Endothelial cell (in vitro differentiated cells): ENCODE measurements around the gene PRRC1. TPM values are rescaled to one million over a fixed set of nuclear protein-coding genes. Genes with fewer than 3 reads are reported as not detected.
A peak's percentile ranks its signal among the peaks of the same experiment; 100 is the strongest.
"Not testable (repeated sequence)": the region's sequence is repeated elsewhere in the genome, so short reads cannot be mapped to it uniquely, and the experiment has no call there.

Experiments
- DNase-seq: peaks from one replicate; pipeline ENCODE4 v3.0.0; 2021; ENCODE audit warnings: low spot score
- H3K27ac Mint-ChIP-seq: one replicate; pipeline ENCODE4 v1.8.0; 2021; ENCODE audit warnings: mixed read lengths, inconsistent platforms; ENCODE audit not compliant: unreplicated experiment
- H3K27me3 Mint-ChIP-seq: one replicate; pipeline ENCODE4 v1.8.0; 2021; ENCODE audit warnings: mild to moderate bottlenecking, moderate library complexity, mixed read lengths, inconsistent platforms; ENCODE audit not compliant: unreplicated experiment
- H3K36me3 Mint-ChIP-seq: one replicate; pipeline ENCODE4 v1.8.0; 2021; ENCODE audit warnings: mild to moderate bottlenecking, low read depth, mixed read lengths, inconsistent platforms; ENCODE audit not compliant: unreplicated experiment
- H3K4me1 Mint-ChIP-seq: one replicate; pipeline ENCODE4 v1.8.0; 2021; ENCODE audit warnings: mild to moderate bottlenecking, mixed read lengths, inconsistent platforms; ENCODE audit not compliant: unreplicated experiment
- H3K4me3 Mint-ChIP-seq: one replicate; pipeline ENCODE4 v1.8.0; 2021; ENCODE audit warnings: mild to moderate bottlenecking, mixed read lengths, inconsistent platforms; ENCODE audit not compliant: unreplicated experiment
- H3K9me3 Mint-ChIP-seq: one replicate; pipeline ENCODE4 v1.8.0; 2021; ENCODE audit warnings: mixed read lengths, inconsistent platforms; ENCODE audit not compliant: unreplicated experiment
- total RNA-seq: library from RNA; stranded (reverse); fragmentation: NEBNext Ultra II Directional; extraction: Animal tissue kit (Norgen Biotek cat#: 25700); gene quantifications from one replicate; pipeline ENCODE4 v1.2.1, GENCODE V29; 2021; ENCODE audit not compliant: unreplicated experiment
- TF ChIP-seq, protein P1 (sequence below): fragments of 200-600 bp; sonication (generic); IDR thresholded peaks from one replicate; pipeline ENCODE4 v1.5.0; 2021; ENCODE audit warnings: antibody characterized with exemption; ENCODE audit not compliant: unreplicated experiment

The PRRC1 gene
- total RNA-seq, 1 donor from 2014 or later = 61.1 TPM

DNA sequence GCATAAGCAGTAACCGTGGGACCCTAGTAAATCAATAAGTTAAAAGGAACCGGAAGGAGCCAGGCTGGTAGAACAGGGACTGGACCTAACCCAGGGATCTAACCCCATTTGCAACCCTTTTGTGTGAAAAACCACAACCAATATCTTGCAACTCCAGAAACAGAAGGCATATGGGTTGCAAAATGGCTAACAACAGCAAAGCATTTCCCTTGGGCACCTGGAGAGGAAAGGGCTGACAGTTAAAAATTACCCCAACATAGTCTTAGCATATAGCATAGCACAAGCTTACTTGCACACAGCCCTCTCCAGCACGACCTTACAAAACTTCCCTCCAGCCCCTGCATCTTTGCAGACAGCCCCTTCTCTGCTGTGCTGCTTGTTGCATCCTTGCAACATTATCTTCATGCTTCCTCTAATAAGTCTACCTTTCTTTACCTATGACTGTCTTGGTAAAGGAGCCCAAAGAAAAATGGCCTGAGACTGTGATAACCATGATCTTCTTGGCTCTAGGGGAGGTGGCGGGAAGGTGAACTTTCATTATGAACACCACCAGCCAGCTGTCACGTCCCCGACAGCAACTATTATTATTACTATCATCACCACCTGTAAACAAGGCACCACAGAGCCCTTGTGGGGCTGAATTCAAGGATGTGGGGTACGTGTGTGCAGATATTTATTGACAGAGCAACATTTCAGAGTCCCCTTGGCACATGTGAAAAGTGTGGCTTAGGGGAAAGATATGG lies 49.8 kb downstream of the PRRC1 start:
- Mint-ChIP-seq H3K9me3 (no peaks in the 10 kb centered on the region), H3K4me1 (peaks cover 12% of the 10 kb centered on the region), H3K27ac (no peak overlapping the region), H3K27me3 (peaks cover 2% of the 10 kb centered on the region), H3K4me3 (no peak overlapping the region), H3K36me3 (no peaks in the 10 kb centered on the region)
- DNase-seq = no peak
- TF ChIP-seq, protein P1, sequence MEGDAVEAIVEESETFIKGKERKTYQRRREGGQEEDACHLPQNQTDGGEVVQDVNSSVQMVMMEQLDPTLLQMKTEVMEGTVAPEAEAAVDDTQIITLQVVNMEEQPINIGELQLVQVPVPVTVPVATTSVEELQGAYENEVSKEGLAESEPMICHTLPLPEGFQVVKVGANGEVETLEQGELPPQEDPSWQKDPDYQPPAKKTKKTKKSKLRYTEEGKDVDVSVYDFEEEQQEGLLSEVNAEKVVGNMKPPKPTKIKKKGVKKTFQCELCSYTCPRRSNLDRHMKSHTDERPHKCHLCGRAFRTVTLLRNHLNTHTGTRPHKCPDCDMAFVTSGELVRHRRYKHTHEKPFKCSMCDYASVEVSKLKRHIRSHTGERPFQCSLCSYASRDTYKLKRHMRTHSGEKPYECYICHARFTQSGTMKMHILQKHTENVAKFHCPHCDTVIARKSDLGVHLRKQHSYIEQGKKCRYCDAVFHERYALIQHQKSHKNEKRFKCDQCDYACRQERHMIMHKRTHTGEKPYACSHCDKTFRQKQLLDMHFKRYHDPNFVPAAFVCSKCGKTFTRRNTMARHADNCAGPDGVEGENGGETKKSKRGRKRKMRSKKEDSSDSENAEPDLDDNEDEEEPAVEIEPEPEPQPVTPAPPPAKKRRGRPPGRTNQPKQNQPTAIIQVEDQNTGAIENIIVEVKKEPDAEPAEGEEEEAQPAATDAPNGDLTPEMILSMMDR = no peak

DNA sequence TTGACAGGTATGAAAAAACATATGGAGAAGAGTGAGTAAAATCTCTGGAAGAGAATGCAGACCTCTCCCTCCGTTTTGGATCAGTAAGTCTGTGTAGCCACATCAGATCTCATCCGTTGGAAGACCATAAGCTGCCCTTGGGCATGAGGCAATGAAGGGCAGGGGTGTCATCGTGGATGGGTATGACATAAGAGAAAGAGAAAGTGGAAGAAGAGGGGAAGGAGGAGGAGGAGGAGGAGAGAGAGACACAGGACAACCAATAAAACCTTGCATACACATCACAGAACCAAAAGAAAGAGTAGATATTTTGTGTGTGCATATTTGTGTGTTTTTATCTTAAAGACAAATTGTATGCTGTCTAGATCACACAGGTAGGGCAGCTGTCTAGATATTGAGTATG lies 50.7 kb downstream of the PRRC1 start:
- no peak overlapping the region for H3K4me3 Mint-ChIP-seq
- H3K36me3 Mint-ChIP-seq = no peaks in the 10 kb centered on the region
- H3K9me3 Mint-ChIP-seq = no peaks in the 10 kb centered on the region
- TF ChIP-seq, protein P1 = no peak
- peaks cover 12% of the 10 kb centered on the region for H3K4me1 Mint-ChIP-seq
- H3K27me3 Mint-ChIP-seq = peaks cover 2% of the 10 kb centered on the region
- DNase-seq = no peak
- no peak overlapping the region for H3K27ac Mint-ChIP-seq

DNA sequence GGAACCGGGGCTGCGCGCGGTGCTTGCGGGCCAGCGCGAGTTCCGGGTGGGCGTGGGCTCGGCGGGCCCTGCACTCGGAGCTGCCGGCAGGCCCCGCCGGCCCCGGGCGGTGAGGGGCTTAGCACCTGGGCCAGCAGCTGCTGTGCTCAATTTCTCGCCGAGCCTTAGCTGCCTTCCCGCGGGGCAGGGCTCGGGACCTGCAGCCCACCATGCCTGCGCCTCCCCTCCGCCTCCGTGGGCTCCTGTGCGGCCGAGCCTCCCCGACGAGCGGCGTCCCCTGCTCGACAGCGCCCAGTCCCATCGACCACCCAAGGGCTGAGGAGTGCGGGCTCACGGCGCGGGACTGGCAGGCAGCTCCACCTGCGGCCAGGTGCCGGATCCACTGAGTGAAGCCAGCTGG lies 52.0 kb downstream of the PRRC1 start:
- not testable (repeated sequence) for DNase-seq, H3K4me3 Mint-ChIP-seq, H3K27ac Mint-ChIP-seq, H3K36me3 Mint-ChIP-seq, H3K27me3 Mint-ChIP-seq, H3K9me3 Mint-ChIP-seq
- peaks cover 12% of the 10 kb centered on the region for H3K4me1 Mint-ChIP-seq

DNA sequence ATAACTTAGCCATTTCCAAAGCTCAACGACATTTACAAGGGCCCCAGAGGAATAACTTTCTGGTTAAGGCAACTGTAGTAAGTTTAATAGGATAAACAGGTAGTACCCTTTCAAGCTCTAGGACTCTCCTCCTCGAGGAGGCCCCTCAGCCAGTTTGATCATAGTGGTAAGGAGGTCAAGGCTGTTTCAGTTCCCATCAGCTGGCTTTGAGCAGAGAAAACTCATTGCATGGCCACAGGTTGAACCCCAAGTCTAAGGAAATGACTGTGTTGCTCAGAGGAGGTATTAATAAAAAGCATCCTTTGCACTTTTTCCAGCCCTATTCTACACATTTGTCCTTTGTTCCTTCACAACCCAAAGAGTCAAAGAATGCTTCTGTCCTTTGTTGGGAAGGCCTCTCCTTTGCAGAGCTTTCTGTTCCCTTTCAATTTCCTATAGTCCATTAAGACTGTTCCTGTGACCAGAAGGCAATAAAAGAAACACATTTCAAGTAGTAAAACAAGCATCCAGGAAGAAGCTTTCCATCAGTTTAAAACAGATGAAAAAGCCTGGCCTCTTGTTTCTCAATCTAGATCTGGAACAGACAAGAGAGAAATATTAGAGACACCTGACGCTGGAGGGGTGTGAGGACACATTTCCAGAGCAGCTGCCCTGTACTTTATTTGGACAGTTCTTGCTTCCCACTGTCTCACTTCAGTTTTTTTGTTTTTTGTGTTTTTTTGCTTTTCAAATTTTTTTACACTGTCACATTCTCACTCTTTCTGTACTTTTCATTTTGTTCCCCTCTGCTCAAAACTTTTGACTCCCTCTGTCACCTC lies 54.1 kb downstream of the PRRC1 start:
- Mint-ChIP-seq H3K4me1 (peaks cover 6% of the 10 kb centered on the region), H3K36me3 (peaks cover 7% of the 10 kb centered on the region), H3K4me3 (no peak overlapping the region), H3K9me3 (no peaks in the 10 kb centered on the region), H3K27ac (no peak overlapping the region), H3K27me3 (peaks cover 2% of the 10 kb centered on the region)
- TF ChIP-seq, protein P1 = no peak
- DNase-seq = no peak

DNA sequence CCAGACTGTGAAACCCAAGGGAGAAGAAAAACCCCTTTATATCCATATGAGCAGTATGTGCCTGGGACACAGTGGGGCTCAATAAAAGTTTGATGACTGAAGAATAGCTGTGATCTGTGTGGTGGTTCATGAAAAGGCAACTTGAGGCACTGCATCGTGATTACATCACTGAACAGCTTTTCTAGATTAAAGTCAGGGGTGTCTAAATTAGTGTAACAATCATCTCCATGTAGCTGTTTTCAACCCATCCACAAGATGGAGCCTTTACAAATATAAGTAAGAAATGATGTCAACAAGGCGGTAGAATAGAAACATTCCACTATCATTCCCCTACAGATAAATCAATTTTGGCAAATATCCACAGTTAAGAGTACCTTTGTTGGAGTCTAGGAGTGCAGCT lies 55.5 kb downstream of the PRRC1 start:
- Mint-ChIP-seq H3K36me3 (peaks cover 7% of the 10 kb centered on the region), H3K27me3 (peaks cover 2% of the 10 kb centered on the region), H3K4me1 (peaks cover 6% of the 10 kb centered on the region), H3K4me3 (no peak overlapping the region), H3K27ac (no peak overlapping the region), H3K9me3 (no peaks in the 10 kb centered on the region)
- TF ChIP-seq, protein P1 = peak; percentile 25
- no peak for DNase-seq
